Measurements from ENCODE around the gene MCU.

MCU gene

DNA sequence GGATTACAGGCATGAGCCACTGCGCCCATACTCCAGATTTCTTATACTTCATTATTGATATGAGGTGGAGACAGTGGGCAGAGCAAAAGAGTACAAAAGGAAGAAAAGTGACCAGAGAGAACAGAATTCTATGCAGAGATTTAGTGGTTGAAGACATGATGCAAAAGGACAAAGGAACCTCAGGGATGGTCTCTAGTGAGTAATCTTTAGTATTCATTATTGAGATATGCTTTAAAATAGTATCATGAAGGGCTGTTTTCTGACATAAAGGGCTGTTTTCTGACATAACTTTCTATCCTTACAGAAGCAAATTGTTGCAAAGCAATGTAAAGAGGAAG is 120.4 kb downstream of the MCU start:
- no peak for DNase-seq

DNA sequence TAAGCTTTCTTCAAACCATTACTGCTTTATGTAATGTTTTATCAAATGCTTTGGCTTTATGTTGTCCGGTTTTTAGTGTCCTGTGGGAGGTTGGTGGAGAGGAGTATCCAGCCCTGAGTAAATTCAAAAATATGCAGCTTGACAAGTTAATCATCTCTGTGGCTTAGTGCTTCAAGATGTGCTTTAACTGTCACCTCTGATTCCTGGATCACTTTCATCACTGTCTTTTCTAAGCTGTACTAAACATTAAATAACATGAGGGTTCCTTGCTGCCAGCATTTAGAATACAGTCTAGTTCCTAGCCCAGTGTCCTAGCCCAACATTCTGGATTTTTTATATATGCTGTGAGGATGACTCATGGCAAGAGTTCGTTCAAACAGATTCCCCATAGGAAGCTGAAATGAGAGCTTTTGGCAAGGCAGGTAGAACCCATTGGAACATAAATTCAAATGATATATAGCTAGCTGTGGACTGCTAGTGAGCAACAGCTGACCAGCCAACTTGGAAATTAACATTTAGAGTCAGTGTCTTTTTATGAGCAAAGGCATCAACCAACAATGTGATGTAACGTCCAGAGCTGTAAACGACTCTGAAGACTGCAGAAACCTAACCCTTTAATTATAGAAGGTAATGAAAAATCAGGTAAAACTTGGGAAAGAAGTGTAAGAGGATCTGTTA is 120.9 kb downstream of the MCU start:
- no peak for DNase-seq

DNA sequence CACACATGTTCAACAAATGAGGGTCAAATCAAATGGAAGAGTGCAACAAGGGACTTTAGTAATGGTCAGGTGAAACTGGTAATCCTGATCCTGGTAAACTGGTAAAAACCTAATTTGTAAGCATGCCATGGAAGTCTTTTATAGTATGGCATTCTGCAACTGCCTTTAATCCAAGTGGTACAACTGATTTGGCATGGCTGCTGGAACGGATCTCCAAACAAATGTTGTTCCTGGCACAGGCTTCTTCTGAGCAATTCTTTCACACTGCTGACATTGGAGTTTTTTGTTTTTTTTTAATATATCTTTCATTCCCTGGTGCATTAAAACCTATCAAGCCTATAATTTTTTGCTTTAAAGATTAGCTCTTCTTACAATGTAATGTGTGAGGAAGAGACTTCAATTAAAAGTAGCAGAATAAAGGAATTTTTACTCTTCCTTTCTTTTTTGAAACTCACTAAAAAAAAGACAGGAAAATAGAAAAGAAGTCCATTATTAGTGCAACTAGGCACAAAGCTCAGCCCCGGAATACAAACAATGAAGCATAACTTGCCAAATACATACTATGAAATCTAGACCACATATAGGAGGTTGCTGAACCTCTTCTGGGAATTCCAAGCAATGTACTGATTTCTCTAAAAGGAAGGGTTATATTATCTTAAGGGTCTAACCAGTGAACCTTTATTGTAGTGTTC is 122.3 kb downstream of the MCU start:
- no peak for DNase-seq

GRCh38 chr10:72816565-72816964 is 124.6 kb downstream of the MCU start:
- DNase-seq: no peak

- no peak for DNase-seq
Measured at GRCh38 chr10:72818076-72818475, 126.1 kb downstream of the MCU start.

DNA sequence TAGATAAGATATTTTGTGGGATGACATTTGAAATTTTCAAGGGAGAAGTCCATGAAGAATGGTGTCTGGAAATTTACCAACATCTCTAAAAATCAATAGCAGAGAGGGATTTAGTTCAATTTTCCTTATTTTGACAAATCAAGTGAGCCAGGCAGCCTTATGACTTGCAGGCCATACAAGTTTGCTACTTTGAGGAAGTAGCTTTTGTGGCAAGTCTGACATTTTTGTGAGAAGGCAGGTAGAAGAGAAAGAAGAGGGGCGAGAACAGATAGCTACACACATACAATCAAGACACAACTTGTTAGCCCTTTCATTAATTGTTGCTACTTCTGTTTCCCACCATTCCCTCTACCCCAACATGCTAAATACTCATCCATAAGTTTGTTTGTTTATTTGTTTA is 127.1 kb downstream of the MCU start:
- DNase-seq: no peak

GRCh38 chr10:72821606-72822005 is 129.7 kb downstream of the MCU start:
- no peak for DNase-seq

GRCh38 chr10:72822342-72822986 is 130.5 kb downstream of the MCU start:
- no peak for DNase-seq

DNA sequence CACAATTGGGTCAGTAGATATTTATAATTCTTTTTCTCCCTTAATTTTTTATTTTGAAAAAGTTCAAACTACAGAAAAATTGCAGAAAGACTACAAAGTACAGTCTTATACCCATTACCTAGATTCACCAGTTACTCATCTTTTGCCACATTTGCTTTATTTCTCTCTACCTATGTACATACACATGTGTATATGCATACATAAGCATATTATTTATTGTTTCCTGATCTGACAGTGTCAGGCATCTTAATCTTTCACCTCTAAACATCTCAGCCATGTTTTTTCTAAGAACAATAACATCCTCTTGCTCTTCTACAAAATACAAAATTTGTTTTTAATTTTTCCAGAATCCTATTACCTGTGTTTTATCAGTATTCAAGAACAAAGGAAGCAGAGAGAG is 133.2 kb downstream of the MCU start:
- DNase-seq: no peak

DNA sequence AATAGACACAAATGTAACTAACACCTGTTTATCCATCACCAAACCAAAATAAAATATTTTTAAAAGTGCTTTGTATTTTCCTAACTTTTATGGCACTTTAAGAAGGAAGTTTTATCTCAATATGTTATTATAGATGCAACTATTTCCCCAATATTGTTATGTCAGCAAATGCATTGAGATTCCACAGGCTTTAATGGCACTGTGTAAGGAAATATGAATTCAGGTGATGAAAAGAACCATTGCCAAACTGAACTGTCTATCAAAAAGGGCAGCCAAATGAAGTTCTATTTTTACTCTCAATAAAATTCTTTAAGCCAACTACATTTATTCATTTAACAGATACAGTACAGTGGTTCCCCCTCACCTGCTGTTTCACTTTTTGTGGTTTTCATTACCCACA is 134.4 kb downstream of the MCU start:
- DNase-seq: no peak

DNA sequence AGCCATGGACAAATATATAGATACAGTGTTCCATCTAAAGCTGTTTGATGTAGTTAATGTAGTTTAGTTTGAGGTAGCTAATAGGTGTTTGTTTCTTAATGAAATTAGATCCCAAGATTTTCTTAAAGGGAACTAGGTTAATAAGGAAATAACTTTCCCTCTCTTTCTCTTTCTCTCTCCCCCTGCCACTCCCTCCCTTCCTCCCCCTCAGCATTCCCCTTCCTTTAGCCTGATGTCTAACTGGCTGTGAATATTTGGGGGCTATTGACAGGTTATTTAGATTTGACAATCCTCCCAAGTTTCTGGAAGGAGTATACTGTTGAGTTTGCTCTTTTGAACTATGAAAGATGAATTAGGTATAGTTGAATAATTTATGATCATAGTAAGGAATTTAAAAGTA is 136.4 kb downstream of the MCU start:
- no peak for DNase-seq

- no peak for DNase-seq
Measured at GRCh38 chr10:72830625-72831024, 138.7 kb downstream of the MCU start.

DNA sequence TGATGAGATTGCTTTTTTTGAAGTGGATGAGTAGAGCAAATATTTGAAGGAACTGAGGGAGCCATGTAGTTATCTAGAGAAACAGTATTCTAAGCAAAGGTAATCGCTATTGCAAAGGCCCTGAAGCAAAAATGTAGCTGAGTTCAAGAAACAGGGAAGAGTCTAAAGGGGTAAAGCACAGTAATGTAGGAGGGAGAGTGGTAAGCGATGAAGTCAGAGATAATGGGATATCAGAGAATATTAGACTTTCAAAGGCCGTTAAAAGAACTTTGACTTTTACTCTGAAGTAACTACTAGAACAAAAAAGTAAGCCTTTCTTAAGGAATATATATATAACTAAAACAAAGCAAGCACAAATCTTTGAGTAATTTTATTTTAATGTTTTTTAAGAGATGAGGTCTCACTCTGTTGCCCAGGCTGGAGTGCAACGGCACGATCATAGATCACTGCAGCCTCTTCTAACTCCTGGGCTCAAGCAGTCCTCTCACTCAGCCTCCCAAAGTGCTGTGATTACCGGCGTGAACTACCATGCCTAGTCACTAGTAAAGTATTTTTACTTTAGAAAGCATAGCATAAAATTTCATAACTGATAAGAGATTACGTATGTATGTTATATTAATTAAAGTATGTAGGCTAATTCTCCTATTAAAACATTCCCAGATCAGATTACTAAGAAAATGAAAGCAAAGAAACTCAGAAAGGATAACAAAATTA is 139.9 kb downstream of the MCU start:
- DNase-seq: no peak

DNA sequence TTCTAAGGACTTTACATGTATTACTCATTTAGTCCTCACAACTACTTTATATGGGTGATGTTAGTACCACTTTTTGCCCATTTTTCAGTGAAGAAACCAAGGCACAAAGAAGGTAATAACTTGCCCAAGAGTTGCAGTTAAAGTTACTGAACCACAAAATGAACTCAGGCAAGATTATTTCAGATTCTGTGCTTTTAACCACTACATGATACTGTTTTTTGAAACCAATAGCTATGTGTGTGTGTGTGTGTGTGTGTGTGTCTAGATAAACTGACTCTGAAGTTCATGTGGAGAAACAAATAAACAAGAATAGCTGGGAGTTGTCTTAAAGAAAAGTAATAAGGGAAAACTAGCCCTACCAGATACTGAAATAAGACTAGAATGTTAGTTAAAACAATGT is 140.8 kb downstream of the MCU start:
- no peak for DNase-seq

DNA sequence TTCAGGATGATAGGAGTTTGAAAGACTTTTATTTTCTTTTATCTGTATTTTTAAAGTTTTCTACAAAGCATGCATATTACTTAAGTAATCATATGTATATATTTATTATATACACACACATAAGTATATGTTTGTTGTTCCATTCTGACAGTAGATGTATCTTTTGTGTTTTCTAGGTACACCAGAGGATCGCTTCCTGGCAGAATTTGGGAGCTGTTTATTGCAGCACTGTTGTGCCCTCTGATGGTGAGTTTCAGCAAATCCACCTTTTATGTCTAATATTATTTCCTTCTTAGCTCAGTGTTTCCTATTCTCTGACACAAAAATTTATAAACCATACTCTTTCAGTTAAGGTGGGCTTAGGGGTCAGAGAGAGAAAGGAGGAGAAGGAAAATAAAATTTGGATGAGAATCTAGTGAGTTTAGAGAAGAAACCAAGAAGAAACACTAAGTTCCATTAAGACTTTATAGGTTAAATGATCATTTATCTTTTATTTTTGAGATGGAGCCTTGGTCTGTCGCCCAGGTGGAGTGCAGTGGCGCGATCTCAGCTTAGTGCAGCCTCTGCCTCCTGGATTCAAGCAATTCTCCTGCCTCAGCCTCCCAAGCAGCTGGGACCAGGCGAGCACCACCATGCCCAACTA is 142.4 kb downstream of the MCU start:
- DNase-seq: no peak

- no peak for DNase-seq
Measured at GRCh38 chr10:72840319-72840718, 148.4 kb downstream of the MCU start.

- no peak for DNase-seq
Measured at GRCh38 chr10:72841487-72841886, 149.5 kb downstream of the MCU start.

DNA sequence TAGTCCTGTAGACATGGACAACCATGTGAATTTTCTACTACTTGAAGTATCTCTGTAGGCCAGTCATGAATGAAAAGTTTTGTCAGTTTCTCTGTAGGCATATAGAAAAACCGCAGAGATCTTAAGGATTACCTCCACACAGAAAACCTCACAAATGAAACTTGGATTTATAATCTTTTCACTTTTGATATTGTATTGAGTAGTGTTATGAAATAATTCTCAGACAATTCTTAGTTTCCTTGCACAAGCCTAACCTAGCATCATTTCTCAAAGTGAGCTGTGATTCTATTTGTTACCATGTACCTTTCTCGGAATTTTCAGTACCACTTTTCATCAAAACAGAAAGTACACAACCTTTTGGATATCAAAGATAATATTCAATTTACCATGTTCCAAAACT is 150.2 kb downstream of the MCU start:
- DNase-seq: no peak

- DNase-seq: no peak
Measured at GRCh38 chr10:72846238-72846637, 154.3 kb downstream of the MCU start.

GRCh38 chr10:72847681-72848080 is 155.7 kb downstream of the MCU start:
- no peak for DNase-seq

DNA sequence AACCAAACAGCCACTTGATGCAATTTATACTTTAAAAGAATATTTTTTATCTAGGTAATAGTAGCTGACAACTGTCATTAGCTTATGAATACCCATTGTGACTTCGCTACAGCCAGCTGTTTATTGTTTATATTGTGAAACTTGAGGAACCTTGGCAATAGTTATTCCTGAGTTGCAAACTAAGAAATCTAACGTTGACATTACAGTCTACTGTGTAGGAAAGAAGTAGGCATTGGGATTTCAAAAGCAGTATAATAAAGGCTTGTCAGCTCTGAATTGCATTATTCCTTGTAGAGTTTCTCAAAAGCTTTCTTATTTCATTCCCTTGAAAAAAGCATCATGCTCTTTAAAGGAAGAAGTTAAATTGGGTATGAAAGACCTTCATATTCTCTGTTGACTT is 158.9 kb downstream of the MCU start:
- no peak for DNase-seq

- DNase-seq: no peak
Measured at GRCh38 chr10:72851509-72851908, 159.6 kb downstream of the MCU start.

- no peak for DNase-seq
Measured at GRCh38 chr10:72852508-72852907, 160.6 kb downstream of the MCU start.

Data from cortex of kidney (tissue), 1 donor.